Lower leg skin (tissue), 4 donors: ENCODE results near the gene CRK. TPM values are rescaled to one million over a fixed set of nuclear protein-coding genes. Genes with fewer than 3 reads are reported as not detected.

Experiments
- DNase-seq, 2 donors: peaks; one replicate each; pipeline ENCODE4 v3.0.0-alpha.2; 2019; ENCODE audit warnings: low spot score in 2 of 2
- H3K4me3 ChIP-seq: fragments of 200-600 bp; sonication (generic); 2 replicates; pipeline ENCODE4 v1.5.1; 2017; ENCODE audit warnings: mild to moderate bottlenecking, low read depth; ENCODE audit not compliant: poor library complexity, severe bottlenecking
- CTCF ChIP-seq, 3 donors: fragments of 450-650 bp; IDR thresholded peaks; one replicate each; pipeline ENCODE4 v1.5.1; 2016; ENCODE audit warnings: antibody characterized with exemption in 3 of 3, mild to moderate bottlenecking in 3 of 3, moderate library complexity in 2 of 3
- POLR2A ChIP-seq, 2 donors: fragments of 450-650 bp; IDR thresholded peaks; one replicate each; pipeline ENCODE4 v1.6.1; 2016 to 2017; ENCODE audit warnings: antibody characterized with exemption in 2 of 2, mild to moderate bottlenecking in 1 of 2, moderate library complexity in 1 of 2
- WGBS, 2 donors: methylation state at CpG; one replicate each; pipeline ENCODE4 v1.1.5; 2018; 5-methylcytosine and 5-hydroxymethylcytosine counted together
- intact Hi-C: fragments of 100-400 bp; cut with DNase I; formaldehyde crosslinking; loops from one replicate; pipeline ENCODE4 v1.15.0; 2023; ENCODE audit warnings: low total_unique reads
- total RNA-seq, 4 donors: library from RNA; depleted of rRNA; stranded (reverse); fragments of >200 nt; gene quantifications; one replicate each; pipeline ENCODE4 v1.1.0, GENCODE V29; 2016

The CRK gene
- total RNA-seq, 4 donors from 2014 or later: 48.2 to 70.0 (median 50.7) TPM

- TF ChIP-seq CTCF (IDR thresholded peaks at IDR 0.05) (no peak), POLR2A (IDR thresholded peaks at IDR 0.05) (no peak)
- 74 to 83% methylated on average over 18 of the region's 18 CpGs for WGBS, 2 donors
- H3K4me3 ChIP-seq: no peak overlapping the region
- no peak for DNase-seq
- intact Hi-C loops: no loop called here
Measured at GRCh38 chr17:1480747-1481465, 24.9 kb upstream of the CRK start.

DNA sequence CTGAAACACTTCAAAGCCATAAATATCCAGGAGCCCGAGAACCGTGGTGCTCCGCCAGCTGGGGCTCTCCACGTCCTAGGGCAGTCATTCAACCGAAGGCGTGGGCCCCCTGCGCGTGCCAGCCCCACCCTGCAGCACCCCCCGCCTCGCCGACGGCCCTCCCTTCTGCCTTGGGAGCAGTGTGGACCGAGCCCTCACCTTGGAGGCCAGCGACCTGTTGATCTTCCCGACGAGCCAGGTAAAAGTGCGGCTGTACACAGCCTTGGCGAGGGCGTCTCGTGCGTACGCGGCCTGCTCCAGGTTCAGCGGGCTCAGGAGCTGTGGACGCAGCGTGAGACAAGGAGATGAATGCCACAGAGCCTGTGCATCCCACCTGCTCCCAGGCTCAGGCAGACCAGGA is 22.4 kb upstream of the CRK start:
- 81 to 87% methylated on average over 24 to 26 of the region's 26 CpGs for WGBS, 2 donors
- intact Hi-C loops: no loop called here
- no peak for DNase-seq
- TF ChIP-seq CTCF (IDR thresholded peaks at IDR 0.05) (no peak), POLR2A (IDR thresholded peaks at IDR 0.05) (no peak)
- H3K4me3 ChIP-seq: no peak overlapping the region

DNA sequence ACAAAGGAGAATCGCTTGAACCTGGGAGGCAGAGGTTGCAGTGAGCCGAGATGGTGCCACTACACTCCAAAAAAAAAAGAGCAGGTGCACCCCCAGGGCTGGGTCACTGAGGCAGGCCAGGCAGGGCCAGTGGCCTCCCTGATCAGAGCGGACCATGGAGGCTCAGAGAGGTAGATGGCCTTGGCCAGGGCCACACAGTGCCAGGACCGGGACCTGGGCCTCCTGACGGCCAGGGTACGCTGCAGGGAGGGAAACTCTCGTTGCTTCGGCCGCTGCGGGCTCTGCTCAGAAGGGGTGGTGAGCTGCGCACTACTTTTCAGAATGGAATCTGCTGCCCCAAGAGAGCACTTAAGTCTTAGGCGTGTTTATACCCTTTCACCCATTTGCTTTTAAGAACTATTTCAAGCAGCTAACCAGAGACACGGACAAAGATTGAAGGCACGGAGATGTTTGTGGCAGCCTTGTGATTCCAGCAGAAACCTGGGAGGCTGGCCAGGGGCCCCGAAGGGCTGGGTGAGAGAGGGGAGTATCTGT is 19.4 kb upstream of the CRK start:
- intact Hi-C loops: no loop called here
- TF ChIP-seq CTCF (IDR thresholded peaks at IDR 0.05) (no peak), POLR2A (IDR thresholded peaks at IDR 0.05) (no peak)
- no peak overlapping the region for H3K4me3 ChIP-seq
- WGBS, 2 donors: 87 to 89% methylated on average over 15 of the region's 15 CpGs
- no peak for DNase-seq

DNA sequence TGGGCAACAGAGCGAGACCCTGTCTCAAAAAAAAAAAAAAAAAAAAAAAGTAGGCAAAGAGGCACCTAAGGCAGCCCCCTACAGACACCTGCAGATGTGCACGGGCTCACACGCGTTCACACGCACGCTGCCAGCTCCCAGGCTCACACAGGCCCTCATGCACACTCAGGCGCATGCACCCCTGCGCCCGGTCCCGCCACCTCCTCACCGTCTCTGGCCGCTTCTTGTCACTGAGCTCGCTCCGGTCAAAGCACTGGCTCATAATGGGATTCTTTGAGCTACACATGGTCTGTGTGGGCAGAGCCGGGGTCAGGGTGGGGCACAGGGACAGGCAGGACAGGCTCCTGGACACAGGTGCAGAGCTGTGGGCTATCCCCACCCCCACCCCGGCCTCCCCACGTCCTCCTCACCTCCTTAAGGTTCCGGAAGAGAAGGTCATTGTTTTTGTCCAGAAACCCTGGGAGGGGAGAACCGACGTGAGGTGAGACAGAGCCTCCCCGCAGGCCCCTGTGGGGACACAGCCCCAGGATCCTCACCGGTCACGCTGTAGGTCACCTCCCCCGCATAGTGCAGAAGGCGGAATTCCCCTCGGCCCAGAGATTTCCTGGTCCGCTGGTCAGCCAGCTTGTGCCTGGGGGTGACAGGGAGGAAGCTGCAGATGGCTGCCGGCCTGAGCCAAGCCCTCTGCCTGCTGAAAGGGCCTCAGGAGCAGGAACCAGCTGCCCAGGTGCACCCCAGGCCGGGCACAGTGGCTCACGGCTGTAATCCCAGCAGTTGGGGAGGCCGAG is 18.6 kb upstream of the CRK start:
- WGBS, 2 donors: 88 to 90% methylated on average over 28 to 31 of the region's 31 CpGs
- no peak for DNase-seq
- H3K4me3 ChIP-seq: no peak overlapping the region
- intact Hi-C loops: no loop called here
- no peak for TF ChIP-seq POLR2A (IDR thresholded peaks at IDR 0.05)
- no peak for TF ChIP-seq CTCF (IDR thresholded peaks at IDR 0.05)

DNA sequence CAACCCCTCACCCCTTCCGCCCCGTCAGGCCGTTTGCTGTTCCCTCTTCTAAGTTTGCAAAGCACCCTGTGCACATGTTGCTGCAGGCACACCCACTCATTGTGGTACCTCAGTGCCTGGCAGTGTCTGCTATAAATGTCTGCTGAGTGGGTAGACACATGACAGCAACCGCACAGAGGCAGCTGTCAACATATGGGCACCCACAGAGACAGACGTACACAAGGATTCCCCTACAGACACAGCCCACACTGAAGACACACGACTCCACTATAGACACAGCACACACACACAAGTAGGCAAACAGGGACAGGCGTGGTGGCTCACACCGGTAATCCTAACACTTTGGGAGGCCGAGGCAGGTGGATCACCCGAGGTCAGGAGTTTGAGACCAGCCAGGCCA is 17.8 kb upstream of the CRK start:
- intact Hi-C loops: no loop called here
- 90% methylated on average over 10 of the region's 10 CpGs for WGBS, 2 donors
- no peak overlapping the region for H3K4me3 ChIP-seq
- TF ChIP-seq POLR2A (IDR thresholded peaks at IDR 0.05): no peak
- no peak for TF ChIP-seq CTCF (IDR thresholded peaks at IDR 0.05)
- DNase-seq: no peak
